Erythroblast (primary cell): ENCODE data around the gene ZACN.

ENCODE experiments used
- GATA1 ChIP-seq: IDR thresholded peaks from 2 replicates; pipeline ENCODE4 v1.6.1; 2011; ENCODE audit warnings: low read depth, mild to moderate bottlenecking, control low read depth, low read length, moderate library complexity
- POLR2A ChIP-seq: IDR thresholded peaks from 2 replicates; pipeline ENCODE4 v1.6.1; 2011; ENCODE audit warnings: mild to moderate bottlenecking, low read length

- TF ChIP-seq POLR2A (no peak), GATA1 (no peak)
These were observed 40.7 kb downstream of the ZACN start for GRCh38 chr17:76119409-76120371.
